Measurements from ENCODE around the gene POLR3K.

POLR3K gene

DNA sequence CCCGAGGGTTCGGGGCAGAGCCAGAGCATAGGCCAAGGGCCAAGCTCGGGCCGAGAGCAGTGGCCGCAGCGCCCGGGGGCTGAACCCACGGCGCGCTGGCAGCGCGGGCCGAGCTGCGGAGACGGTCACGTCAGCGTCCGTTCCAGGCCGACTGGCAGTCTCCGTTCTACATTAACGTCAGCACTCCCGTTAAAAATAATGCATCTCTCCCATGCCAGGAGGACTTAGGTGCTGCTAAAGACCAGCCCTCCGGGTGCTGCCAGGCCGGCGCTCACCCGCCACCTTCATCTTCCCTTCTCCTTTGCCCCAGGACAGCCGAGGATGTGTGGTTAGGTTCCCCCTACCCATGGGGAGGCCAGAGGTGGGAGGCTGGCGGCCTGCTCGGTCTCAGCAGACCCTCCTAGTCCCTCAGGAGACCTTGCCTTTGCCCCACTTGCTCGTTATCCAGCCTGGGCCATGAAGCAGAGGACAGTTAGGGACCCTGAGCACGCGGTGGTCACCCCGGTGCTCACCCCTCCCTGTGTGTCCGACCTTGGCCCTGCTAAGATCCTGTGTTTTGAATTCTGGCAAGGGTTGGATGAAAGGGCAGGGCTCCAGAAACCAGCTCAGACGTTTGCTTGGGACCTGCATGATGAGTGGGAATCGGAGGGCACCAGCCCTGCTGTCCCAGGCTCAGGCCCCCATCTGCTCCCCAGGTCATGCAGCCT is 25.2 kb upstream of the POLR3K start:
- no peak for DNase-seq (ENCODE audit: low read depth, low spot score)

DNA sequence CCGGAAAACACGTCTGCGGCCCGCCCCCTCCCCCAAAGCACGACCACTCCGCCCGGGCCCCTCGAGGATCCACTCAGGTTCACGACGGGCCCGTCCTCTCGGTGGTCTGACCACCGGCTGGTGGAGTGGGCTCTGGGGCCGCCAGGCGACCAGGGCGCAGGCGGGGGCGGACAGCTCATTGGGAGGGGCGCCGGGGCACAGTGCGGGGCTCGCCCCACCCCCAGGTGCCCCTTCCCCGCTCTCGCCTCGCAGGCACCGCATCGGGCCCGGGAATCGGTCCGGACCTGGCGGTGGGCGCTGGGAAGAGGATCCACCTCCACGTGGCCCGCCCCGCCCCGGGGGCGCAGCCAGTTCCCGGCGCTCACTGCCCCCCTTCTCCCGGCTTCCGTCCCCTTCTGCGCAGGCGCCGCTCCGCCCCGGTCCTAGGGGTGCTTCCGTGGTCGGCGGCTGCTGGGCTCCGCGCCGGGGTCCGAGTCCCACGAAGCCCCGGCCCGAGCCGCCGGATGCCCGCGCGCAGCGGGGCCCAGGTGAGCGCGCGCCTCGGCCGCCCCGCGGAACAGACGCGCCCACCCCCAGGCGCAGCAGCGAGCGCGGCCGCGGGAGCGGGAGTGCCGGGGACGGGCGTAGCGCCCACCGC is 24.5 kb upstream of the POLR3K start, which contains the start of gene MPG:
Gene MPG (plus strand): TSS at position 419 of the 637 bp plus-strand sequence. CDS start 85 bp downstream, at position 504.
- DNase-seq (ENCODE audit: low read depth, low spot score) = no peak

DNA sequence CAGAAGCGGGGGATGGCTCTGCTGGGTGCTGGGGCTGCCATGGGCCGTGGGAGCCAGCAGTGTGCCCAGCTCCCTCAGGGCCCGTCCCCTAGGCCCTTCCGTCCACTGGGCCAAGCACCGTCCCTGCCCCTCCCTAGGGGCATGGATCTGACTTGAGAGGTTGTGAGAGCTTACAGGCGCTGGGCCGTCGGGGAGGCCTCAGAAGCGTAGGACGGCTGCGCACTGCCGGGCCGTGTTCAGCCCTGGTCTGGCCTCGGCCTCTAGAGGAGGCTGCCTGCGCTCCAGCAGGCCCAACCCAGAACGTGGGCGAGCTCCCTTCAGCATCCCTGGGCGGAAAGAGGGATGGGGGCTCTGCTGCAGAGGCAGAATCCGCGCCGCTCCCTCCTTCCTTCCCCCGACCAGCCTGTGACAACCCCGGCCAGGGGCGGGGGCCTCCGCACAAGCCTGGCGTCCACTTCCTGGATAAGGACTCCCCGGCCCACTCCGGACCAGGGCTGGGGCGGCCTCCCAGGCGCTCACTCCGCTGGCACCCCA is 23.9 kb upstream of the POLR3K start:
- DNase-seq (ENCODE audit: low read depth, low spot score) = no peak

DNA sequence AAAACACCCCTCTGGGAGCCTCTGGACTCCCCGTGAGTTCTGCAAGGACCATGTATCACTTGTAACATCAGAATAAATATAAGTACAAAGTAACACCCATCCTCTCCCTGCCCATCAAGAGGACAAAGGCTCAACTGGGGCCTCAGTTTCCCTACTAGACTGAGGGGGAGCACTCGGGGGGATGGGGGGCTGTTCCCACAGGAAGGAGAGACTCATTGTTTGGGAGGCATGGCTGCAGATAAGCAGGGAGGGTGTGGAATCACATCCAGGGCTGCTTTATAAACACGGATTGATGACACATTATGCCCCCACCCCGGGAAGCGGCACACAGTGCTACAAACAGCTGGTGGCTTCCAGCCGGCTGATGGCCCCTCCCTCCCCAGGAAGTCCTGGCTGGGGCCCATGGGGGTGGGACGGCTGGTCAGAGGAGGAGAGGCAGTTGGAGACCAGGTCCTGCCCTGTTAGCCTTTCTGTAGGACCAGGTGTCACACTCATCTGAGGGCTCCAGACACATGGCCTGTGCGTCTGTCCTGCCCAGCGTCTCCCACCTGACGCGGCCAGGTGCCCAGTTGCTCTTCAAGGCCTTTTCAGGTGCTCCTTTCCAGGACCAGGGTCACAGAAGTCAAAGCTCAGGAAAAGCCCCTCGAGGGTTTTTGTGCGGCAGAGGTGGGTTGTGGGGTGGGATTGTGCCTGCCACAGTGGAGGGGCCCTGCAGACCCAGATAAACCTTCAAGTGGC is 23.3 kb upstream of the POLR3K start:
- DNase-seq (ENCODE audit: low read depth, low spot score) = no peak

DNA sequence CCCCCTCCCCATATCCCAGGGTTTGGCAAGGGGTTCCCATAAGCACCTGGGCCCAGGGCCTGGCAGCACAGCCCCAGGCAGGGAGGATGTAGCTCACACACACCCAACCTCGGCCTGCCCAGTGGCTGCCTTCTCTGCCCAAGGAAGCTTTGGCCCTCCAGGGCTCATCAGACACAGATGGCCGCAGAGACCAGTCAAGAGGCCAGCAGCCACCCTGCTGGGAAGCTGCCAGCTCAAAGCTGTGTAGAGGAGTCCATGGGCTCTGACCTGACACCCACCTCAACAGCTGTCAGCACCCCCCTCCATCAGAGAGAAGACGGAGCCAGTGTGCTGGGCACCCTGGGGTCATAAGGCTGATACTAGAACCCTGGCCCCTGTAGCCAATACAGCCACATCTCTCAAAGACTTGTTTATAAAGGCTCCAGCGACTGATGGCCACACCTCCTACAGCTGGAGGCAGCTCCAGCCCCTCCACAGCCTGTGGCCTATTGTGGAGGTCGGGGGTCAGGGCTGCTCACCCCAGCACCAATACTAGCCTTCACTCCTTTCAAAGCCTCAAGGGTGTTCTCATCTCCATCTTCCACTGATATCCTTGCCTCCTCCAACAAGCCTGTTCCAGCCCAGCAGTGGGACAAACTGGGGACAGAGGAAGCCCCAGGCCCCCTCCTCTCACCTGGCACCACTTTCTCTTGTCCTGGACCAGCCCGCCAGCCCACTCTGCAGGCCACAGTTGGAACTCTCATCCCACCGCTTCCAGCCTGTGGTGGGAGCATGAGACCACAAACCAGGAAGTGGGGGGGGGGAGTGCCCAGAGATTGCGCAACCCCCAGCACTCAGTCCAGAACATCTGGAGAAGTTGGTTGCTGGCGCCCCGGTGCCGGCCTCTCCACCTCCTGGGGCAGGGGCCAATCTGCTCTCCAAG is 22.4 kb upstream of the POLR3K start:
- DNase-seq (ENCODE audit: low read depth, low spot score) = no peak

DNA sequence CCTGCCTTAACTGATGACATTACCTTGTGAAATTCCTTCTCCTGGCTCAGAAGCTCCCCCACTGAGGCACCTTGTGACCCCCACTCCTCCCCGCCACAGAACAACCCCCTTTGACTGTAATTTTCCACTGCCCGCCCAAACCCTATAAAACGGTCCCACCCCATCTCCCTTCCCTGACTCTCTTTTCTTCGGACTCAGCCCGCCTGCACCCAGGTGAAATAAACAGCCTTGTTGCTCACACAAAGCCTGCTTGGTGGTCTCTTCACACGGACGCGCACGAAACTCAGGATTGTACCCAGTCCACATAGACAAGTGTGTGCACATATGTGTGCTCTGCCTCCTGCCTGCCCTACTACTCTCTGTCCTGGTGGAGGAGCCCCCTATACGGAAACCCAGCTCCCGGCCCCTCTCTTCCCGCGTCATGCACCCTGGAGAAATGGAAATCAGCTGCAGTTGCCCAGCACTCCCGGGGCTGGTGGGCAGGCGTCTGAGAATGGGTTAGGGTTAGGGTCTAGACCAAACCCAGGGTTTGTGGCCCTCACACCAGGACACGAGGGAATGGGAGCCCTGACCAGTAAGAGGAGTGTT is 21.4 kb upstream of the POLR3K start:
- DNase-seq (ENCODE audit: low read depth, low spot score) = no peak

DNA sequence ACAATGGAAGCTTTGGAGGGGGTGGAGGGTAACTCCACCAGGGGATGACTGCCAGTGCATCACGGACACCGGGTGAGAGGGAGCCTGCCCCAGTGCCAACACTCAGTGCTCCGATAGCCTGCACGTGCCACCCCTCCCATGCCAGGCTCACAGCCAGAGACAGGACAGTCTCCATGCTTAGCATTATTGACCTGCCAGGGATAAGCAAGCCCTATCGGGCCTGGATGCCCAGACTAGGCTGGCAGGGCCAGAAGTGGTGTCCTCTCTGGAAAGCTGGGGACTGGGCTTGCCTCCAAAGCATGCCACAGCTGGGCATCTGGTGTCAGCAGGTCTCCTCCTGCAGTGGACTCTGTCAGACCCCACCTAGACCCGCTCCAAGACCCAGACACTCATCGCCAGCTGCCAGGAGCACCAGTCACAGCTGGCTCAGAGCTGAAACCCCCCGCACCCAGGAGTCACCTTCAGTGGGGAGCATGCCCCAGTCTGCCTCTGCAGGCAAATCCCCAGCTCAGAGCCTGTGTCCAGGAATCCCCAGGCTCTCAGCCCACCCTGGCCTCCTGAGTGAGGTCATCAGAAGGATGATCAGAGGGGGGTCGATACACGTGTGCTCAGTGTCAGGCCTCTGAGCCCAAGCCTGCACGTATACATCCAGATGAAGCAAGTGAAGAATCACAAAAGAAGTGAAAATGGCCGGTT is 20.8 kb upstream of the POLR3K start:
- no peak for DNase-seq (ENCODE audit: low read depth, low spot score)

DNA sequence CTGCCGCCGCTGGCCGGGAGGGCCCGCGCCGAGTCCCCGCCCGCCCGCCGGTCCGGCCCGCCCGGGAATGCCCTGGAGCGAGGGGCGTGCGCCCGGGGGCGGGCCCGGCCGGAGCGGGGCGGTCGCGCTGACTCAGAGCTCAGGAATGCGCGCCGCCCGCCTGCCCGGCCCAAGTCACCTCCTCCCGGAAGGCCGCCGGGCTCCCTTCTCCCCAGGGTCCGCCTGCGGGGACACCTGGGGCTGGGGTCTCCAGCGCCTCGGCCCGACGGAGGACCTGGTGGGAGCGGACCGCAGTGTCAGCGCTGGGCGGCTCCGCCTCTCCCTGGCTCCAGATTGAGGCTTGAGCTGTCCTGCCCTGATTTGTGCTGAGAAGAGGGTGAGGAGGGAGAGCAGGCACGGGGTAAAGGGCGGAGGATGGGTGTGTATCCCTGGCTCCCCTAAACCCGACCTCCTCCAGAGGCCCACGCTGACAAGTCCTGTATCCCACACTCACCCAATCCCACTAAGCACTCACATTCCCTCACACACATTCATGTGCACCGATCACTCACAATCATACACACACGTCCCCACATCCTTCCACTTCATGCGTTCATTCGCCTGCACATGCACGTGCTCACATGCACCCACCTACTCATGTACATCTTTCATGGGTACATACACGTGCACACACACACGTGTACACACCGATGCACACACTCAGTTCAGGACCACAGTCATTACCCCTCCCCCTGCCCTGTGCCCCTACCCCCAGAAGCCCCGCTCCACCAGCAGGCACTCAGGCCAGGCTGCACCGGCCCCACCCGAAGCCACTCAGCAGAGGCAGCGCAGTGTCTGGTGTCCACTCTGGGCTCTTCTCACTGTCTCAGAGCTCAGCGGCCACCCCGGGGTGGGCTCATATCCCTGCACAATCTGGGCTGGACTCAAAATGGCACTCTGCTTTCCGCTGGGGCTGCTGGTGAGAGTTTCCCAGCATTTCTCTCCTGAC is 19.4 kb upstream of the POLR3K start, which contains the start of gene RHBDF1:
Gene RHBDF1 (minus strand): TSS at position 71 of the 988 bp plus-strand sequence. CDS start 7,616 bp downstream, outside the sequence.
- DNase-seq (ENCODE audit: low read depth, low spot score) = no peak

DNA sequence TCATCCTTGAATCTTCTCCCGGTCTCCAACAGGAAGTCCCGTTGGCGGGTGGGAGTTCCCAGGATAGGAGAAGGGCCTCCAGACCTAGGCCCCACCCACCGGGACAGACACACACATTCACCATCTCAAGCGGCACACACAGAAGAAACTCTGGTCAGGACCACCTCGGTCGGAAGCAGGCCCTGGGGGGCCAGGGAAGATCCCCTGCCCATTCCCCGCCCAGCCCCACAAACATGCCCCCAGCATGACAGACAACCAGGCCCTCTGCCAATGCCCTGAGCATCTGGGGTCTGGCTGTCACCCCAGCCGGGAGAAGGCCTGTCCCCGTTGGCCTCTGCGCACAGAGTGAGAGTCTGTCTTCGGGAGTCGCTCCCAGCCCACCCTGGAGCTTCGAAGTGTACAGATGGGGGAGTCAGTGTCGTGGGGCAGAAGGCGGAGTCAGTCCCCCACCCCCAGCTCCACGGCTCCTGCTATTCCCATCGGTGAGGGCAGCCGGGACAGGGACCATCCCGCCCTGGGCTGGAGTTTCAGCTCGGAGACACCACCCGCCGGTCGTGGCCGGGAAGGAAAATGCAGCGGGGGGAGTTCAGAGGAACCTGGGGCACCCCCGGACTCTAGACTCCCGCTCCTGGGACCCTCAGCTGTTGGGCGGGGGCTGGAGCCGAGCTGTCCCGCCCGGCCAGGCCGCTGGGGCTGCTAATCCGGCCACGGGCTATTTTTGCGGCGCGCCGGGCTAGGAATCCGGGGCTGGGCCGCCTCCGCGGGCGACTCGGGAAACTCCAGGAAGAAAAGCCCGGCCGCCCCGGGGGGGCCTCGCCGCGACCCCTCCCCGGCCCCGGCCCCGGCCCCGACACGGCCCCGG is 18.4 kb upstream of the POLR3K start:
- DNase-seq (ENCODE audit: low read depth, low spot score) = no peak

DNA sequence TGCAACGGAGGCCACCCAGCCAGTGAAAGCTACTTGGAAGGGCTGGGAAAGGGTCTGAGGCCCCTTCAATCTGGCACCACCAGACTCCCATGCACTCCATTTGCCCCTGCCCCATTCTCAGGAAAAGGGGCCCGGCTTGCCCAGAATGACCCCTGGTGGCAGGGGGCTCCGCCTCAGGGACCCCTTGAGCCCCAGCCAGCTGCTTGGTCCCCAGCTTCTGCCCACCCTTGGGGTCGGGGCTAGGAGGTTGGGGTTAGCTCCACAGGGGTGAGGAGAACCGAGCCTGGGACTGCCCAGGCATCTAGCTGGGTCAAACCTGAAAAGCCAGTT is 17.8 kb upstream of the POLR3K start:
- no peak for DNase-seq (ENCODE audit: low read depth, low spot score)

DNA sequence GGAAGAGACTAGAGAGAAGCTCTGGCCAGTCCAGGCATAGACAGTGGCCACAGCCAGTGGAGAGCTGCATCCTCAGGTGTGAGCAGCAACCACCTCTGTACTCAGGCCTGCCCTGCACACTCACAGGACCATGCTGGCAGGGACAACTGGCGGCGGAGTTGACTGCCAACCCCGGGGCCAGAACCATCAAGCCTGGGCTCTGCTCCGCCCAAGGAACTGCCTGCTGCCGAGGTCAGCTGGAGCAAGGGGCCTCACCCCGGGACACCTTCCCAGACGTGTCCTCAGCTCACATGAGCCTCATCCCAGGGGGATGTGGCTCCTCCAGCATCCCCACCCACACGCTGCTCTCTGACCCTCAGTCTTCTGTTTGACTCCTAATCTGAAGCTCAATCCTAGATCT is 15.8 kb upstream of the POLR3K start:
- no peak for DNase-seq (ENCODE audit: low read depth, low spot score)

DNA sequence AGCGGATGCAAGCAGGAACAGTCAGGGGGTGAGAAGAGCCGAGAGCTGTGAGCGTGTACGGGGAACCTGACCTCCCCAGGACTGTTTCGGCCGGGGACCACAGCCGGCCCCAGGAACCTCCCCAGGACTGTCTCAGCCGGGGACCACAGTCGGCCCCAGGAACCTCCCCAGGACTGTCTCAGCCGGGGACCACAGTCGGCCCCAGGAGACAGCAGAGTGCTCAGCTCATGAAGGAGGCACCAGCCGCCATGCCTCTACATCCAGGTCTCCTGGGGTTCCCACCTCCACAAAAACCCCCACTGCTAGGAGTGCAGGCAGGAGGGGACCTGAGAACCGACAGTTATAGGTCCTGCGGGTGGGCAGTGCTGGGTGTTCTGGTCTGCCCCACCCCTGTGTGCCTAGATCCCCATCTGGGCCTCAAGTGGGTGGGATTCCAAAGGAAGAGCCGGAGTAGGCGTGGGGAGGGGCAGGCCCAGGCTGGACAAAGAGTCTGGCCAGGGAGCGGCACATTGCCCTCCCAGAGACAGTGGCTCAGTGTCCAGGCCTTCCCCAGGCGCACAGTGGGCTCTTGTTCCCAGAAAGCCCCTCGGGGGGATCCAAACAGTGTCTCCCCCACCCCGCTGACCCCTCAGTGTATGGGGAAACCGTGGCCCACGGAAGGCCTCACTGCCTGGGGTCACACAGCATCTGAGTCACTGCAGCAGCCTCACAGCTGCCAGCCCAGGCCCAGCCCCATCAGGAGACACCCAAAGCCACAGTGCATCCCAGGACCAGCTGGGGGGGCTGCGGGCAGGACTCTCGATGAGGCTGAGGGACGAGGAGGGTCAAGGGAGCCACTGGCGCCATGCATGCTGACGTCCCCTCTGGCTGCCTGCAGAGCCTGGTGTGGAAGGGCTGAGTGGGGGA is 14.7 kb upstream of the POLR3K start:
- no peak for DNase-seq (ENCODE audit: low read depth, low spot score)

DNA sequence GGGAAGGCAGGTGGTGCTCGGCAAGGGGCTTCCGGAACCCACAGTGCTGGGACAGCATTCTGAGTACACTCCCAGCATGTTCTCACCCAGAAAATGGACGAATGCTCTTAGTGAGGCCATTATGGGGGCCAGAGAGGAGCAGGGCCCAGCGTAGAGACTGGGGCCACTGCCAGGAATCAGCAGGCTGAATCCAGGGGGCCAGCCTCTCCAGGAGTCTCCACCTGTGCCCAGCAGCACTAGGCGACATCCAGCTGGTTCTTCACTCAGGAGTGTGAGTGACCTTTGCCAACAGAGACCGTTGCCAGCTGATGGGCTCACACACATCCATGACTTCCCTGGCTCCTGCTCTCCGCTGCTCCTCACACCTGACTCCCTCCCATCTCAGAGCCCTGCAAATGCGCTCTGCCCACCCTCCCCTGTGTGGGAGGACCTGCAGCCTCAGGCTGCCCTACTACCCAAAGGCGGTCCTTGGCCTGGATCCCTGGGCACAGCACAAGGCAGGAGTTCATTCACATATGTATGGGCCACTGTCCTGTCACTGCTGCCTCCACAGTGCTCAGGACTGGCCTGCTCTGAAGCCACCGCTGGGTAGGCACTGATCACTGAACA is 13.9 kb upstream of the POLR3K start:
- DNase-seq (ENCODE audit: low read depth, low spot score) = no peak

DNA sequence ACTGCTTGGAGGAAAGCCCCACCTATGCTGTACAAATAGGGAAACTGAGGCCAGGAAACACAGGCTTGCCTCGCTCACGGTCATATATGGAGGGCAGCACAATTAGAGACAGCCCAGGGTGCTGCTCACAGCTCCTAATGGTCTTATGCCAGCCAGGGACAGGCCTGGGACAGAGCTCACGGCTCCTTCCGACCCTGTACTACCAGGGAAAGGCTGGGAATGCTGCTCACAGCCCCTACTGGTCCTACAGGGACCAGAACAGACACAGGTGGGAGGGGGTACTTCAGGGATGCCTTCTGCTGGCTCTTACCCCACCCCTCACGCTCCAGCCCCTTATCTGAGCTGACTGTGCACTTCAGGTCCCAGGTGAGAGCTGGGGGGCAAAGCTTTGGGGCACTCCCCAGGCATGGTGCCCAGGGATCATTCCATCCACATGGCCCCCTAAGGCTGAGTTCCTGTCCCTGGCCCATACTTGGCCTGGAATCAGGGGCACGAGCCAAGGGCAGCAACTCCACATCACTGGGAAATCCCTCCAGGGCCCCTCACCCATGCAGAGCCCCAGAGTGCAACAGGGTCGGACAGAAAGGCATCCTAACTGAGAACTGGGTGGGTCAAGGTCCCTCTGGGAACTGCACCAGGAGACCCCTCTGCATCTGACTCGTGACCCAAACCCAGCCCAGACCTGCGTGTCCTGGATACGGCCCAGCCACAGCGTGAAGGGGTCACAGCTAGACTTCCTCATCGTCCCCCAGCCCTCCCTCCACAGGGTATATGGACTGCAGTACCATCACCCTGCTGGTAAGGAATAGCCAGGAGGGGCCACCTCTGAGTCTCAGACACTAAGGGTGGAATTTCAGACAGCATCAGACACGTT is 13.1 kb upstream of the POLR3K start:
- no peak for DNase-seq (ENCODE audit: low read depth, low spot score)

DNA sequence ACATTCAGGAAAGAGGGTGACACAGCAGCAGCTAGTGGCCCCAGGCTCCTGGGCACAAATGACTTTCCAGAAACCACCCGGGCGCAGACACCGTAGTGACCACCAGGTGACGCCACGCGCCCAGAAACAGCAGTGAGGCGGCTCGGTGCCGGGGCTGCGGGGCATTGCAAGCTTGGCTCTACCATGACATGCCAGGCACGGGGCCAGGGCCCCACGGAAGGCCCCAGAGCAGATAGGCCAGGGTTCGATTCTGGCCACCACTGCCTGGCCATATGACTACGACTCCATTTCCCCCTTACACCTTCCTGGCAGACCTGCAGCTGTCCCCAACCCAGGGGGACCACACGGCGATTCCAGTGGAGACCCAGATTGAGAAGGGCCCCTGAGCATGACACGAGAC is 12.3 kb upstream of the POLR3K start:
- no peak for DNase-seq (ENCODE audit: low read depth, low spot score)

DNA sequence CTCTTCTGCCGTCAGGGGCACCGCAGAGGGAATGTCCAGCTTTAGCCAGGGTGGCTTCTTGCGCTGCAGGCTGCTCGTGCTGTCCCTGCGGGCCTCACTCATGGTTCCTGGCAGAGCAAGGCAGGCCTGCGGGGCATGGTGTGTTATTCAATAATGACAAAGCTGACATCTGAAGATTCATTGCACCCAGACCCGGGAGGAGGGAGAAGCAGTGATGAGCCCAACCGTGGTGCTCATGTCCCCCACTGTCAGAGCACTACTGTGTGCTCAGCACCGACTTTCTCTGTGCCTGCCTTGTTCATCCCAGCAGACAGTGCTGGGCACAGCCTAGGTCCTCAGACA is 11.5 kb upstream of the POLR3K start:
- DNase-seq (ENCODE audit: low read depth, low spot score) = no peak
